SK-N-MC (cell line): ENCODE measurements around the gene LRP3.

Experiments
- DNase-seq: peaks from one replicate; pipeline ENCODE4 v3.0.0-alpha.2; 2011; ENCODE audit warnings: low read depth, low spot score
- H3K27ac ChIP-seq: fragments of 200-600 bp; sonication (generic); 2 replicates; pipeline ENCODE4 v1.5.1; 2016; ENCODE audit warnings: mixed run types
- H3K36me3 ChIP-seq: fragments of 200-600 bp; sonication (generic); 2 replicates; pipeline ENCODE4 v1.6.1; 2017; ENCODE audit warnings: antibody characterized with exemption, low read length, mixed read lengths; ENCODE audit not compliant: insufficient read depth
- H3K4me3 ChIP-seq: fragments of 200-600 bp; sonication (generic); 2 replicates; pipeline ENCODE4 v1.5.1; 2016
- H3K9ac ChIP-seq: fragments of 200-600 bp; sonication (generic); 2 replicates; pipeline ENCODE4 v1.8.0; 2017; ENCODE audit warnings: mixed run types, mixed read lengths; ENCODE audit not compliant: insufficient read length
- H3K9me3 ChIP-seq: fragments of 200-600 bp; sonication (generic); 2 replicates; pipeline ENCODE4 v1.6.1; 2017; ENCODE audit warnings: low read depth, mild to moderate bottlenecking, antibody characterized with exemption, low read length, moderate library complexity, mixed read lengths
- EZH2 ChIP-seq: fragments of 200-600 bp; sonication (generic); IDR thresholded peaks from one replicate; pipeline ENCODE4 v1.6.1; 2017; ENCODE audit warnings: antibody characterized with exemption
- FOXP2 ChIP-seq: optimal IDR thresholded peaks from 2 replicates; pipeline ENCODE3; 2011; ENCODE audit warnings: mild to moderate bottlenecking, moderate library complexity; ENCODE audit not compliant: insufficient read depth; ENCODE audit errors: extremely low read length, control extremely low read depth
- POLR2AphosphoS5 ChIP-seq: IDR thresholded peaks from 2 replicates; pipeline ENCODE4 v1.6.1; 2012; ENCODE audit warnings: mild to moderate bottlenecking, low read depth, low read length, borderline replicate concordance

LRP3 gene

DNA sequence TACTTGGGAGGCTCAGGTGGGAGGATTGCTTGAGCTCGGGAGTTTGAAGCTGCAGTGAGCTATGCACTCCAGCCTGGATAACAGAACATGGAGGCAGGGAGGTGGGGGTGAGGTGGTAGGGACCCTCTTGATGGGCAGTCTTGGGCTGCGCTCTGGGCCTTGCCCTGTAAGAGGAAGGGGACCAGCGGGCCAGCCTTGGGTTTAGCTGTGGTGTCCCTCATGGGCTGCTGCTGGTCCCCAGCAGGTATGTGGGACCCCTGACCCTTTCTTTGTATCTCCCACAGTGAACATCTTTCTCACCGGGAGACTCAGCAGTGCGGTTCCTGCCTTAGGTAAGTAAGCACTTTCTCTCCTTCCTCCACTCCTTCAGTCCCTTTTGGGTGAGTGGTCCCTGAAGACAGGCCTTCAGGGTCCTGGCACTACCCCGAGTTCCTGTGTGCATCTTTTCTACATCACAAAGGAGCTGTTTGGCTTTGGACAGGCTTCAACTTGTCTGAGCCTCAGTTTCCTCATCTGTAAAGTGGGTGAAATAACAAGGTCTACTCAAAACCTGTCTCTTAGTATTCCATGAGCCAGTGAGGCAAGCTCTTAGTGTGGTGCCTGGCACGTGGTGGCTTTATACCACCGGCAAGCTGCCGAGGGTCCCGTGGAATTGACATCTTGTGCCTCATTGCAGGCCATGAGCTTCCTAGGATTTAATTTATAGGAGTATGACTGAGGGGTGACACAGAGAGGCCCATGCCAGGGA is 2.5 kb downstream of the LRP3 start:
- Histone ChIP-seq H3K27ac (no peak overlapping the region), H3K9me3 (no peaks in the 10 kb centered on the region), H3K36me3 (peaks cover 10% of the 10 kb centered on the region; the same call in 1 of the 2 replicates), H3K9ac (no peak overlapping the region), H3K4me3 (no peak overlapping the region)
- DNase-seq: no peak
- TF ChIP-seq FOXP2 (no peak), POLR2AphosphoS5 (no peak), EZH2 (no peak)

DNA sequence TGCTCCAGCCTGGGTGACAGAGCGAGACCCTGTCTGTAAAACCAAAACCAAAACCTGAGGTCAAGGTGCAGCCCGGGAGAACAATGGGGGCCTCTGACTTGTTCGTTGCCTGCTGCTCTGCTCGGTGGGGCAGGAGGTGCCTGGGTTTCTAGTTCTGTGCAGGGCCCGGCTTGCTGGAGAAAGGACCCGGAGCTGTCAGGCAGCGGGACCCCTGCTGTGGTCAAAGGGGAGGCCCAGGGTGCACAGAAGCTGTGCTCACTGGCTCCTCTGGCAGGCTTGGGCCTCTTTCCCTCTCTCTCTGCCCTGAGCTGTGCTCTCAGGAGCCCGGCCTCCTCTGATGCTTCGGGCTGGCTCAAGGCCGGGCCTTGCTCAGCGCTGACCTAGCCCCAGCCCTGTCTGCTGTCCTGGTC is 3.5 kb downstream of the LRP3 start:
- TF ChIP-seq FOXP2 (no peak), POLR2AphosphoS5 (no peak), EZH2 (no peak)
- no peak overlapping the region for H3K9ac ChIP-seq

GRCh38 chr19:33198169-33198568 is 4.0 kb downstream of the LRP3 start:
- Histone ChIP-seq H3K36me3 (peaks cover 15% of the 10 kb centered on the region; the same call in 1 of the 2 replicates), H3K9ac (no peak overlapping the region), H3K9me3 (no peaks in the 10 kb centered on the region), H3K4me3 (no peak overlapping the region), H3K27ac (no peak overlapping the region)
- DNase-seq: no peak
- no peak for TF ChIP-seq FOXP2
- TF ChIP-seq EZH2: no peak
- no peak for TF ChIP-seq POLR2AphosphoS5

More for the DNA sequence above, 3.5 kb downstream of the LRP3 start:
- Histone ChIP-seq H3K4me3 (no peak overlapping the region), H3K9me3 (no peaks in the 10 kb centered on the region), H3K36me3 (peaks cover 10% of the 10 kb centered on the region; the same call in 1 of the 2 replicates), H3K27ac (no peak overlapping the region)
- no peak for DNase-seq

- H3K4me3 ChIP-seq: no peak overlapping the region
- no peak overlapping the region for H3K9ac ChIP-seq
- H3K9me3 ChIP-seq: no peaks in the 10 kb centered on the region
- no peak overlapping the region for H3K27ac ChIP-seq
- DNase-seq: no peak
- H3K36me3 ChIP-seq: peaks cover 17% of the 10 kb centered on the region; the same call in 1 of the 2 replicates
- no peak for TF ChIP-seq POLR2AphosphoS5
- TF ChIP-seq FOXP2: no peak
- no peak for TF ChIP-seq EZH2
Measured at GRCh38 chr19:33199441-33200265, 5.5 kb downstream of the LRP3 start.

GRCh38 chr19:33201473-33201872 is 7.3 kb downstream of the LRP3 start:
- no peak overlapping the region for H3K4me3 ChIP-seq
- peaks cover 17% of the 10 kb centered on the region; the same call in 1 of the 2 replicates for H3K36me3 ChIP-seq
- no peaks in the 10 kb centered on the region for H3K9me3 ChIP-seq
- H3K9ac ChIP-seq: no peak overlapping the region
- no peak for DNase-seq
- no peak overlapping the region for H3K27ac ChIP-seq
- TF ChIP-seq POLR2AphosphoS5 (no peak), FOXP2 (no peak), EZH2 (no peak)

GRCh38 chr19:33201886-33202545 is 7.9 kb downstream of the LRP3 start:
- H3K27ac ChIP-seq: no peak overlapping the region
- no peaks in the 10 kb centered on the region for H3K9me3 ChIP-seq
- DNase-seq: no peak
- no peak overlapping the region for H3K4me3 ChIP-seq
- H3K9ac ChIP-seq: no peak overlapping the region
- H3K36me3 ChIP-seq: peaks cover 13% of the 10 kb centered on the region; the same call in 1 of the 2 replicates
- no peak for TF ChIP-seq POLR2AphosphoS5
- no peak for TF ChIP-seq FOXP2
- no peak for TF ChIP-seq EZH2

GRCh38 chr19:33202546-33203507 is 8.7 kb downstream of the LRP3 start:
- H3K27ac ChIP-seq: no peak overlapping the region
- TF ChIP-seq POLR2AphosphoS5: no peak
- TF ChIP-seq EZH2: no peak
- TF ChIP-seq FOXP2: no peak
- H3K9me3 ChIP-seq: no peaks in the 10 kb centered on the region
- H3K4me3 ChIP-seq: no peak overlapping the region
- peaks cover 13% of the 10 kb centered on the region; the same call in 1 of the 2 replicates for H3K36me3 ChIP-seq
- no peak overlapping the region for H3K9ac ChIP-seq
- no peak for DNase-seq
